Suprapubic skin (tissue), 3 donors: ENCODE results near the gene DOK6.

Experiments used
- POLR2A ChIP-seq, 2 donors: fragments of 450-650 bp; IDR thresholded peaks; one replicate each; pipeline ENCODE4 v1.6.1; 2017; ENCODE audit warnings: antibody characterized with exemption in 2 of 2, mild to moderate bottlenecking in 2 of 2, moderate library complexity in 2 of 2
- TF ChIP-seq, protein P1 (sequence below), 2 donors: fragments of 200-600 bp in 1 of 2; fragments of 450-650 bp in 1 of 2; sonication (generic) in 1 of 2; IDR thresholded peaks; one replicate each; pipeline ENCODE4 v1.5.1; 2016 to 2019; ENCODE audit warnings: antibody characterized with exemption in 2 of 2, mild to moderate bottlenecking in 1 of 2, moderate library complexity in 1 of 2

DNA sequence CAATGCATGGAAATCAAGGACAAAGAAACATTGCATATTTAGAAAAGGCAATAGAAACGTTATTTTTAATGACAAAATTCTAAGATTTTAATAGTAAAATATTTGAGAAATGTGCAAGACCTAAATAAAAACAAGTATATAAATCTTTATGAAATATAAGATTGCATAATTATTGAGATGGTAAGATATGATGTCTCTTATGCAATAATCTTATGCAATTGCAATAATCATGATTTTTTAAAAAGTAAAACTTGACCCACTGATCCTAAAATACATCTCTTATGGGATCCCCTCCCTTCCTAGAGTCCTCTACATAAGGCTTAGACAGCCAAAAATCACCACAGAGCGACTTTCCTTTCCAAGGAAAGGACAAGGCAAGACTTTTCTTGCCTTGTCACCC, 249.0 kb downstream of the DOK6 start:
- TF ChIP-seq, protein P1, sequence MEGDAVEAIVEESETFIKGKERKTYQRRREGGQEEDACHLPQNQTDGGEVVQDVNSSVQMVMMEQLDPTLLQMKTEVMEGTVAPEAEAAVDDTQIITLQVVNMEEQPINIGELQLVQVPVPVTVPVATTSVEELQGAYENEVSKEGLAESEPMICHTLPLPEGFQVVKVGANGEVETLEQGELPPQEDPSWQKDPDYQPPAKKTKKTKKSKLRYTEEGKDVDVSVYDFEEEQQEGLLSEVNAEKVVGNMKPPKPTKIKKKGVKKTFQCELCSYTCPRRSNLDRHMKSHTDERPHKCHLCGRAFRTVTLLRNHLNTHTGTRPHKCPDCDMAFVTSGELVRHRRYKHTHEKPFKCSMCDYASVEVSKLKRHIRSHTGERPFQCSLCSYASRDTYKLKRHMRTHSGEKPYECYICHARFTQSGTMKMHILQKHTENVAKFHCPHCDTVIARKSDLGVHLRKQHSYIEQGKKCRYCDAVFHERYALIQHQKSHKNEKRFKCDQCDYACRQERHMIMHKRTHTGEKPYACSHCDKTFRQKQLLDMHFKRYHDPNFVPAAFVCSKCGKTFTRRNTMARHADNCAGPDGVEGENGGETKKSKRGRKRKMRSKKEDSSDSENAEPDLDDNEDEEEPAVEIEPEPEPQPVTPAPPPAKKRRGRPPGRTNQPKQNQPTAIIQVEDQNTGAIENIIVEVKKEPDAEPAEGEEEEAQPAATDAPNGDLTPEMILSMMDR (IDR thresholded peaks at IDR 0.05): no peak
- TF ChIP-seq POLR2A (IDR thresholded peaks at IDR 0.05): no peak
